Measurements from ENCODE around the gene RPL22.

DNA sequence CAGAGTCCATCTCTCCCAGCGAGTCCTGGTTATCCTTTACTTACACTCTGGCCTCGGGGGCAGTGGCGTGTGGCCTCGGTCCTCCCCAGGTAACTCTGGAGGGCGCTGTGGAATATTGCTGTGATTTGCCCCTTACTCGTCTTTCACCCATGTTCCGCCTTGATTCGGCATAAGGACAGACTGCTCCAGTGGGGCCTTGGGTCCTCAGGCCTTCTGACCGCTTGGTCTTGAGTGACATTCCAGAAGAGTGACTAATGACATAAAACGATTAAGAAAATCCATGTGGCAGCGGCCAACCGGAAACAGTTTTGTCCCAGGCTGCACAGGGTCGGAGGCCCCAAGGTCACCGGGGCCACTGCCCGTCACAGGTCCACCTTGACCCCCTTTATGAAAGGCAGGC is 25.3 kb upstream of the RPL22 start:
- no peak for TF ChIP-seq GATA2 (IDR thresholded peaks at IDR 0.05; ENCODE audit: low read depth, low read length)
- no peak for TF ChIP-seq GATA3 (IDR thresholded peaks at IDR 0.05; ENCODE audit: low read depth, low read length)
